H1 (cell line): Measurements from ENCODE around the gene TRAF4. TPM values are rescaled to one million over a fixed set of nuclear protein-coding genes. Genes with fewer than 3 reads are reported as not detected.
A peak's percentile ranks its signal among the peaks of the same experiment; 100 is the strongest.

ENCODE experiments used
- CTCF ChIA-PET: fragments of 300-600 bp; sonication (Branson Sonifier 250); formaldehyde crosslinking; loops from one replicate; lab custom pipeline; 2021; ENCODE audit not compliant: partially characterized antibody; lab: Charles Lee
- POLR2A ChIA-PET: fragments of 300-600 bp; sonication (Branson Sonifier 250); formaldehyde crosslinking; loops from one replicate; lab custom pipeline; 2021; ENCODE audit warnings: inconsistent platforms; ENCODE audit not compliant: partially characterized antibody; lab: Charles Lee
- DNase-seq, 2 experiments: peaks; one replicate each; pipeline versions ENCODE4 v3.0.0 to v3.0.0-alpha.2; 2010 to 2022; ENCODE audit warnings: low spot score in 2 of 2, low read depth in 1 of 2, mixed read lengths in 1 of 2
- FAIRE-seq: peaks from 2 replicates; lab custom pipeline; 2011; peaks lifted over from hg19 to GRCh38; lab: Jason Lieb, UNC
- H2AFZ ChIP-seq: 2 replicates; pipeline ENCODE4 v1.8.1; 2012; ENCODE audit warnings: low read length, inconsistent platforms
- H2AK5ac ChIP-seq: 2 replicates; pipeline ENCODE4 v1.6.1; 2013; ENCODE audit warnings: low read depth, low read length
- H2BK120ac ChIP-seq: replicated peaks from 2 replicates; pipeline ENCODE3; 2013; ENCODE audit warnings: low read depth, low read length, inconsistent platforms
- H2BK12ac ChIP-seq: 2 replicates; pipeline ENCODE4 v1.6.1; 2013; ENCODE audit warnings: low read depth, low read length
- H2BK15ac ChIP-seq: 2 replicates; pipeline ENCODE4 v1.6.1; 2013; ENCODE audit warnings: low read length
- H2BK20ac ChIP-seq: 2 replicates; pipeline ENCODE4 v1.6.1; 2013; ENCODE audit warnings: low read length
- H2BK5ac ChIP-seq: 2 replicates; pipeline ENCODE4 v1.6.1; 2013; ENCODE audit warnings: low read depth, low read length
- H3K14ac ChIP-seq: 2 replicates; pipeline ENCODE4 v1.6.1; 2013; ENCODE audit warnings: inconsistent platforms; ENCODE audit not compliant: insufficient read length
- H3K18ac ChIP-seq: 2 replicates; pipeline ENCODE4 v1.6.1; 2013; ENCODE audit warnings: low read length; ENCODE audit errors: extremely low read depth
- H3K23ac ChIP-seq: 2 replicates; pipeline ENCODE4 v1.6.1; 2013; ENCODE audit warnings: inconsistent platforms; ENCODE audit not compliant: insufficient read length
- H3K23me2 ChIP-seq: 2 replicates; pipeline ENCODE4 v1.6.1; 2013; ENCODE audit warnings: low read depth, low read length
- H3K27ac ChIP-seq: 2 replicates; pipeline ENCODE4 v1.6.1; 2011; ENCODE audit warnings: low read depth, low read length, inconsistent platforms
- H3K27me3 ChIP-seq, 4 experiments: replicated peaks in 1 of 4; 1 replicate in 1 of 4; 2 replicates in 3 of 4; pipeline versions ENCODE4 v1.6.1 to v1.8.1; 2011 to 2013; ENCODE audit warnings: low read length in 3 of 4, mild to moderate bottlenecking in 3 of 4, inconsistent platforms in 2 of 4, mixed read lengths in 2 of 4, moderate library complexity in 1 of 4; ENCODE audit not compliant: control insufficient read depth in 3 of 4, insufficient read depth in 3 of 4; ENCODE audit errors: extremely low read depth in 1 of 4
- H3K36me3 ChIP-seq, 4 experiments: 2 replicates each; pipeline versions ENCODE4 v1.6.1 to v1.8.1; 2011 to 2013; ENCODE audit warnings: mild to moderate bottlenecking in 4 of 4, low read length in 3 of 4, moderate library complexity in 2 of 4, control low read depth in 1 of 4, inconsistent platforms in 1 of 4; ENCODE audit not compliant: insufficient read depth in 4 of 4, control insufficient read depth in 2 of 4
- H3K4ac ChIP-seq: replicated peaks from 2 replicates; pipeline ENCODE3; 2013; ENCODE audit warnings: low read length, low read depth, mixed read lengths, inconsistent platforms; ENCODE audit not compliant: insufficient read length
- H3K4me1 ChIP-seq, 4 experiments: replicated peaks in 1 of 4; 1 replicate in 1 of 4; 2 replicates in 3 of 4; pipeline versions ENCODE4 v1.6.1 to v1.8.1; 2011 to 2013; ENCODE audit warnings: low read length in 3 of 4, inconsistent platforms in 2 of 4, mixed read lengths in 1 of 4; ENCODE audit not compliant: insufficient read depth in 4 of 4, control insufficient read depth in 3 of 4
- H3K4me2 ChIP-seq, 2 experiments: 2 replicates each; pipeline versions ENCODE4 v1.6.1 to v1.8.1; 2011 to 2013; ENCODE audit warnings: low read depth in 2 of 2, low read length in 2 of 2, control low read depth in 1 of 2, inconsistent platforms in 1 of 2, mild to moderate bottlenecking in 1 of 2; ENCODE audit not compliant: insufficient read depth in 1 of 2
- H3K4me3 ChIP-seq, 4 experiments: fragments of 200-600, 300-600 bp in 1 of 4; sonication (generic), shearing (Covaris generic), sonication (Bioruptor Twin) in 1 of 4; 2 replicates each; pipeline versions ENCODE4 v1.5.1 to v1.8.1; 2011 to 2016; ENCODE audit warnings: low read length in 4 of 4, low read depth in 3 of 4, control low read depth in 2 of 4, inconsistent platforms in 2 of 4, mild to moderate bottlenecking in 2 of 4, mixed read lengths in 1 of 4, moderate library complexity in 1 of 4; ENCODE audit not compliant: insufficient read depth in 2 of 4; ENCODE audit errors: extremely low read depth in 1 of 4
- H3K56ac ChIP-seq: replicated peaks from 2 replicates; pipeline ENCODE3; 2013; ENCODE audit warnings: low read depth, mild to moderate bottlenecking, mixed read lengths, low read length, inconsistent platforms; ENCODE audit not compliant: insufficient read length
- H3K79me1 ChIP-seq: 2 replicates; pipeline ENCODE4 v1.6.1; 2013; ENCODE audit warnings: low read depth, low read length, control low read depth
- H3K79me2 ChIP-seq, 2 experiments: 2 replicates each; pipeline versions ENCODE4 v1.6.1 to v1.8.1; 2012 to 2013; ENCODE audit warnings: low read length in 2 of 2, mild to moderate bottlenecking in 2 of 2, inconsistent platforms in 1 of 2; ENCODE audit not compliant: insufficient read depth in 2 of 2, control insufficient read depth in 1 of 2
- H3K9ac ChIP-seq, 4 experiments: replicated peaks in 1 of 4; 1 replicate in 1 of 4; 2 replicates in 3 of 4; pipeline versions ENCODE4 v1.6.1 to v1.8.1; 2011 to 2013; ENCODE audit warnings: low read depth in 3 of 4, low read length in 3 of 4, control low read depth in 2 of 4, mild to moderate bottlenecking in 2 of 4, moderate library complexity in 2 of 4, inconsistent platforms in 1 of 4; ENCODE audit errors: extremely low read depth in 1 of 4
- H3K9me3 ChIP-seq, 2 experiments: 2 replicates each; pipeline versions ENCODE4 v1.6.1 to v1.8.1; 2012 to 2013; ENCODE audit warnings: mild to moderate bottlenecking in 2 of 2, moderate library complexity in 2 of 2, control low read depth in 1 of 2, inconsistent platforms in 1 of 2, low read depth in 1 of 2, low read length in 1 of 2, mixed read lengths in 1 of 2; ENCODE audit not compliant: insufficient read depth in 2 of 2
- H4K20me1 ChIP-seq, 2 experiments: replicated peaks in 1 of 2; 2 replicates each; pipeline versions ENCODE3 to v1.8.1; 2011 to 2013; ENCODE audit warnings: inconsistent platforms in 2 of 2, low read length in 2 of 2, mild to moderate bottlenecking in 1 of 2; ENCODE audit not compliant: insufficient read depth in 2 of 2, control insufficient read depth in 1 of 2
- H4K5ac ChIP-seq: 2 replicates; pipeline ENCODE4 v1.6.1; 2013; ENCODE audit warnings: low read length, low read depth, mixed read lengths, inconsistent platforms; ENCODE audit not compliant: insufficient read length
- H4K8ac ChIP-seq: 2 replicates; pipeline ENCODE4 v1.8.0; 2013; ENCODE audit warnings: mild to moderate bottlenecking, moderate library complexity, low read length, inconsistent platforms; ENCODE audit not compliant: insufficient read depth; ENCODE audit errors: extremely low read depth
- H4K91ac ChIP-seq: replicated peaks from 2 replicates; pipeline ENCODE3; 2013; ENCODE audit warnings: low read length, mixed read lengths, inconsistent platforms; ENCODE audit not compliant: insufficient read length
- ASH2L ChIP-seq: fragments of 200-600, 300-600 bp; sonication (generic); IDR thresholded peaks from one replicate; pipeline ENCODE4 v1.7.1; 2017; ENCODE audit warnings: low read length
- CHD1 ChIP-seq: IDR thresholded peaks from 2 replicates; pipeline ENCODE4 v1.6.1; 2012; ENCODE audit warnings: low read depth, low read length, improper control_type of control experiment
- EP300 ChIP-seq, 2 experiments: IDR thresholded peaks; 1 replicate in 1 of 2; 2 replicates in 1 of 2; pipeline ENCODE4 v1.6.1; 2011 to 2012; ENCODE audit warnings: low read depth in 2 of 2, low read length in 2 of 2, mild to moderate bottlenecking in 2 of 2, borderline replicate concordance in 1 of 2, inconsistent platforms in 1 of 2, moderate library complexity in 1 of 2
- GTF2F1 ChIP-seq: IDR thresholded peaks from 2 replicates; pipeline ENCODE4 v1.6.1; 2012; ENCODE audit warnings: low read depth, low read length, improper control_type of control experiment, borderline replicate concordance
- JUND ChIP-seq: IDR thresholded peaks from 2 replicates; pipeline ENCODE4 v1.6.1; 2011; ENCODE audit warnings: mild to moderate bottlenecking, improper control_type of control experiment, low read length
- KDM4A ChIP-seq: IDR thresholded peaks from one replicate; pipeline ENCODE4 v1.7.1; 2012; ENCODE audit warnings: low read depth, mild to moderate bottlenecking, moderate library complexity, low read length, inconsistent platforms; ENCODE audit not compliant: severe bottlenecking
- MAX ChIP-seq: IDR thresholded peaks from 2 replicates; pipeline ENCODE4 v1.6.1; 2012; ENCODE audit warnings: inconsistent platforms
- PHF8 ChIP-seq: fragments of 200-600 bp; sonication (generic); conservative IDR thresholded peaks from 2 replicates; pipeline ENCODE4 v1.7.1; 2012; ENCODE audit warnings: low read depth, mild to moderate bottlenecking, inconsistent platforms, low read length, moderate library complexity
- RNF2 ChIP-seq: fragments of 200-900, 300-1000 bp; sonication (generic); IDR thresholded peaks from 2 replicates; pipeline ENCODE4 v1.7.1; 2016; ENCODE audit warnings: borderline replicate concordance, low read depth, mild to moderate bottlenecking, antibody characterized with exemption, low read length; ENCODE audit not compliant: poor library complexity, severe bottlenecking; ENCODE audit errors: missing control alignments
- SRF ChIP-seq: IDR thresholded peaks from 2 replicates; pipeline ENCODE4 v1.6.1; 2011; ENCODE audit warnings: mild to moderate bottlenecking, low read depth, low read length, moderate library complexity
- USF2 ChIP-seq: IDR thresholded peaks from 2 replicates; pipeline ENCODE4 v1.6.1; 2011; ENCODE audit warnings: low read length, improper control_type of control experiment
- YY1 ChIP-seq: IDR thresholded peaks from 2 replicates; pipeline ENCODE4 v1.6.1; 2011; ENCODE audit warnings: low read depth, mild to moderate bottlenecking, low read length
- WGBS, 2 experiments: shearing (Covaris generic) in 1 of 2; methylation state at CpG; one replicate each; pipeline versions ENCODE4 v1.1.6 to v1.1.7; 2013 to 2015; ENCODE audit warnings: low lambda C conversion rate in 2 of 2, mixed read lengths in 2 of 2, inconsistent platforms in 1 of 2, low coverage in 1 of 2, missing lambda C conversion rate in 1 of 2; ENCODE audit not compliant: insufficient replicate concordance in 2 of 2, insufficient coverage in 1 of 2, insufficient read length in 1 of 2; ENCODE audit errors: extremely low coverage in 1 of 2, missing lambda C conversion rate in 1 of 2; 5-methylcytosine and 5-hydroxymethylcytosine counted together
- polyA plus RNA-seq, 7 experiments: library from polyadenylated mRNA; depleted of rRNA in 3 of 7; stranded (reverse) in 5 of 7; unstranded in 2 of 7; fragments of >200 nt in 5 of 7; fragments of 200-250 nt in 2 of 7; gene quantifications; 1 replicate in 5 of 7; 2 replicates in 1 of 7; 4 replicates in 1 of 7; pipeline versions ENCODE4 v1.2.1 to v1.2.3, GENCODE V29; 2011 to 2013; ENCODE audit warnings: missing spikeins in 2 of 7, mixed read lengths in 2 of 7
- total RNA-seq: library from RNA; stranded (reverse); fragmentation: NEBNext Ultra II Directional; extraction: Animal tissue kit (Norgen Biotek cat#: 25700); gene quantifications from 2 replicates; pipeline ENCODE4 v1.2.1, GENCODE V29; 2021

The TRAF4 gene
- total and polyA plus RNA-seq, 2 of the 8 experiments (the other 6 are each of a cell fraction or from before 2014, with no cell fraction given), result 167 to 170 TPM

GRCh38 chr17:28755486-28755885 lies 11.7 kb downstream of the TRAF4 start:
- WGBS, 2 experiments, result 94% methylated on average over 7 of the region's 7 CpGs; no CpG with 5 or more reads in 1 of the 2 experiments
- H2BK12ac ChIP-seq, result no peak overlapping the region
- FAIRE-seq (no peak), DNase-seq (no peak)
- no peak overlapping the region for H2BK15ac ChIP-seq
- H4K91ac ChIP-seq, result no peak overlapping the region
- H2AFZ ChIP-seq, result no peak overlapping the region
- H3K4ac ChIP-seq, result no peak overlapping the region
- H2AK5ac ChIP-seq, result no peak overlapping the region
- peaks cover under 1 to 7% (median 2%) of the 10 kb centered on the region in 4 experiments; a peak in 6 of 7 replicates for H3K4me1 ChIP-seq
- peaks cover under 1 to 7% of the 10 kb centered on the region in 2 experiments for H4K20me1 ChIP-seq
- peaks cover 0 to 9% of the 10 kb centered on the region in 2 experiments; a peak in 1 of 4 replicates for H3K79me2 ChIP-seq
- no peak overlapping the region for H3K4me2 ChIP-seq
- H3K9me3 ChIP-seq, result no peaks in the 10 kb centered on the region
- H3K56ac ChIP-seq, result no peak overlapping the region
- no peak overlapping the region for H4K5ac ChIP-seq
- H2BK20ac ChIP-seq, result no peak overlapping the region
- no peak overlapping the region for H3K23ac ChIP-seq
- no peak overlapping the region for H3K14ac ChIP-seq
- POLR2A ChIA-PET, result interaction anchor here (1.3 to 9.7 kb wide), 4 partner anchors 12 to 105 kb away, joined by 3 to 134 read pairs (median 4); partner anchors contain the start of genes RPL23A and TRAF4
- no peak overlapping the region for H3K18ac ChIP-seq
- no peaks in the 10 kb centered on the region for H3K27me3 ChIP-seq
- no peak overlapping the region for H2BK120ac ChIP-seq
- CTCF ChIA-PET, result interaction anchor here (0.7 to 11.7 kb wide), 6 partner anchors 7 to 123 kb away, joined by 3 to 316 read pairs (median 6); partner anchors contain the start of genes NEK8, RPL23A and TLCD1
- 0 out of 2 replicates have a peak overlapping the region, but pooled peaks have one; percentile 31 for H2BK5ac ChIP-seq
- no peak overlapping the region for H3K4me3 ChIP-seq
- peaks cover 19 to 43% (median 27%) of the 10 kb centered on the region in 4 experiments for H3K36me3 ChIP-seq
- no peaks in the 10 kb centered on the region for H3K23me2 ChIP-seq
- H3K9ac ChIP-seq, result no peak overlapping the region
- no peaks in the 10 kb centered on the region; the same call in 1 of the 2 replicates for H3K79me1 ChIP-seq
- H4K8ac ChIP-seq, result no peak overlapping the region
- H3K27ac ChIP-seq, result no peak overlapping the region
- TF ChIP-seq MAX, result no peak
- TF ChIP-seq USF2, result no peak
- TF ChIP-seq KDM4A, result no peak
- no peak for TF ChIP-seq PHF8
- no peak for TF ChIP-seq JUND
- no peak for TF ChIP-seq SRF
- no peak for TF ChIP-seq CHD1
- no peak for TF ChIP-seq RNF2
- no peak for TF ChIP-seq YY1
- no peak for TF ChIP-seq GTF2F1
- no peak for TF ChIP-seq EP300 (IDR thresholded peaks at IDR 0.05; ENCODE audit: borderline replicate concordance in 1 of 2, low read depth in 2 of 2, low read length in 2 of 2)
- TF ChIP-seq ASH2L, result no peak
